ENCODE measurements around the gene SSTR1.

- TF ChIP-seq, protein P1, sequence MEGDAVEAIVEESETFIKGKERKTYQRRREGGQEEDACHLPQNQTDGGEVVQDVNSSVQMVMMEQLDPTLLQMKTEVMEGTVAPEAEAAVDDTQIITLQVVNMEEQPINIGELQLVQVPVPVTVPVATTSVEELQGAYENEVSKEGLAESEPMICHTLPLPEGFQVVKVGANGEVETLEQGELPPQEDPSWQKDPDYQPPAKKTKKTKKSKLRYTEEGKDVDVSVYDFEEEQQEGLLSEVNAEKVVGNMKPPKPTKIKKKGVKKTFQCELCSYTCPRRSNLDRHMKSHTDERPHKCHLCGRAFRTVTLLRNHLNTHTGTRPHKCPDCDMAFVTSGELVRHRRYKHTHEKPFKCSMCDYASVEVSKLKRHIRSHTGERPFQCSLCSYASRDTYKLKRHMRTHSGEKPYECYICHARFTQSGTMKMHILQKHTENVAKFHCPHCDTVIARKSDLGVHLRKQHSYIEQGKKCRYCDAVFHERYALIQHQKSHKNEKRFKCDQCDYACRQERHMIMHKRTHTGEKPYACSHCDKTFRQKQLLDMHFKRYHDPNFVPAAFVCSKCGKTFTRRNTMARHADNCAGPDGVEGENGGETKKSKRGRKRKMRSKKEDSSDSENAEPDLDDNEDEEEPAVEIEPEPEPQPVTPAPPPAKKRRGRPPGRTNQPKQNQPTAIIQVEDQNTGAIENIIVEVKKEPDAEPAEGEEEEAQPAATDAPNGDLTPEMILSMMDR (IDR thresholded peaks at IDR 0.05) = no peak
- no peak for TF ChIP-seq EP300 (IDR thresholded peaks at IDR 0.05)
- TF ChIP-seq POLR2A (IDR thresholded peaks at IDR 0.05) = no peak
These were observed 8.6 kb upstream of the SSTR1 start for GRCh38 chr14:38199076-38199475.

Data from tibial nerve (tissue), 4 donors.